Kidney epithelial cell (primary cell): Measurements from ENCODE around the gene TSPAN11. TPM values are rescaled to one million over a fixed set of nuclear protein-coding genes. Genes with fewer than 3 reads are reported as not detected.

Experiments used
- DNase-seq: peaks from one replicate; pipeline ENCODE4 v3.0.0-alpha.2; 2010; ENCODE audit warnings: low read depth
- H3K27me3 ChIP-seq: 2 replicates; pipeline ENCODE4 v1.6.0; 2011; ENCODE audit warnings: low read length; ENCODE audit not compliant: control insufficient read depth, insufficient read depth
- H3K36me3 ChIP-seq: 2 replicates; pipeline ENCODE4 v1.5.1; 2011; ENCODE audit warnings: low read length; ENCODE audit not compliant: control insufficient read depth, insufficient read depth
- H3K4me3 ChIP-seq: 2 replicates; pipeline ENCODE4 v1.5.1; 2011; ENCODE audit warnings: low read depth, mild to moderate bottlenecking, control low read depth, low read length
- total RNA-seq: library from RNA; depleted of rRNA; stranded (reverse); fragments of >200 nt; gene quantifications from 2 replicates; pipeline ENCODE4 v1.2.3, GENCODE V29; 2015
- TF ChIP-seq, protein P1 (sequence below): IDR thresholded peaks from 2 replicates; pipeline ENCODE4 v1.5.1; 2011; ENCODE audit warnings: mild to moderate bottlenecking, moderate library complexity, low read length, control low read depth, inconsistent platforms; ENCODE audit not compliant: insufficient read depth, poor library complexity, severe bottlenecking

Gene TSPAN11
- total RNA-seq, 1 donor from 2014 or later, result 5.2 TPM

DNA sequence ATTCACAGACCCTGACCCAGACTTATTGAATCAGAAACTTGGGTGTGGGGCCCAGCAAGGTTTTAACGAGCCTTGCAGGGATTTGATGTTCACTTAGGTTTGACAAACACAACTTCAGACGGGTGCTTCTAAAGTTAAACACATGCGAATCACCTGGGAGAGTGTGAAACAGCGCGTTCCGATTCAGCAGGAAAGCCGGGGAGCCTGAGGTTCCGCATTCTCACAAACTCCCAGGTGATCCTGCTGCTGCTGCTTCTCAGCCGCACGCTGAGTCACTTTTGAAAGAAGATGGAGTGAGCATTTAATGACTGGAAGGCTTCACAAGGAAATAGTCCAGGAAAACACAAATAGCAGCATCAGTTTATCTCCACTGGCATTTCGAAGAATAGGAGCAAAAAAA is 102.9 kb downstream of the TSPAN11 start:
- no peaks in the 10 kb centered on the region for H3K36me3 ChIP-seq
- no peak for DNase-seq
- H3K4me3 ChIP-seq, result no peak overlapping the region
- TF ChIP-seq, protein P1, sequence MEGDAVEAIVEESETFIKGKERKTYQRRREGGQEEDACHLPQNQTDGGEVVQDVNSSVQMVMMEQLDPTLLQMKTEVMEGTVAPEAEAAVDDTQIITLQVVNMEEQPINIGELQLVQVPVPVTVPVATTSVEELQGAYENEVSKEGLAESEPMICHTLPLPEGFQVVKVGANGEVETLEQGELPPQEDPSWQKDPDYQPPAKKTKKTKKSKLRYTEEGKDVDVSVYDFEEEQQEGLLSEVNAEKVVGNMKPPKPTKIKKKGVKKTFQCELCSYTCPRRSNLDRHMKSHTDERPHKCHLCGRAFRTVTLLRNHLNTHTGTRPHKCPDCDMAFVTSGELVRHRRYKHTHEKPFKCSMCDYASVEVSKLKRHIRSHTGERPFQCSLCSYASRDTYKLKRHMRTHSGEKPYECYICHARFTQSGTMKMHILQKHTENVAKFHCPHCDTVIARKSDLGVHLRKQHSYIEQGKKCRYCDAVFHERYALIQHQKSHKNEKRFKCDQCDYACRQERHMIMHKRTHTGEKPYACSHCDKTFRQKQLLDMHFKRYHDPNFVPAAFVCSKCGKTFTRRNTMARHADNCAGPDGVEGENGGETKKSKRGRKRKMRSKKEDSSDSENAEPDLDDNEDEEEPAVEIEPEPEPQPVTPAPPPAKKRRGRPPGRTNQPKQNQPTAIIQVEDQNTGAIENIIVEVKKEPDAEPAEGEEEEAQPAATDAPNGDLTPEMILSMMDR, result no peak
- no peaks in the 10 kb centered on the region for H3K27me3 ChIP-seq

DNA sequence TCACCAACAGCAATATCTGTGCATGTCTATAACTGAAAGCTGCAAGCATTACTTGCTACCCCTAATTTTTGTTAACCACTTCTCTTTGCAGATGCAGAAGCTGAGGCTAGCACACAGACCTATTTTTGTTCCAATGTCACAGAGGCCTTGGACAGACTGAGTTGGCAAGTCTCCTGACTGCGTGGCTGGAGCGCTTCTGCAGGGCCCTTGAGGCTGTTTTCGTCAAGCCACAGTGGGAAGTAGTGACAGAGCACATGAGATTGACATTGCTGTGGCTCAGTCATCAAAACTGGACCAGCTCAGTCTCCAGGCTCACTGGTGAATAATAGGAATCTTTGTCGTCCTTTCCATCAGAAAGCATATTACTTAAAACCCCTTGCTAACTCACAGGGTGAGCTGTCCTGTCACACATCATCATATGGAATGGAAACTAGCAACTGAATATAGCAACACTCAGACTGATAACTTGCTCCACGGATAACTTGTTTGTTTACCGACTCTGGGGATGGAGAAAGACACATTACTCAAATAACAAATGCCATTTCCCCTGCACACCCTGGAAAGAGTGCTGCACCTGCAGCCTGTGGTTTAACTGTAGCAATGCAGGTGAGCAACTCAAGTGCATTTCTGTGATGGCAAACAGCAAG is 103.5 kb downstream of the TSPAN11 start:
- no peak for DNase-seq
- TF ChIP-seq, protein P1, result no peak
- Histone ChIP-seq H3K27me3 (no peaks in the 10 kb centered on the region), H3K36me3 (no peaks in the 10 kb centered on the region), H3K4me3 (no peak overlapping the region)

DNA sequence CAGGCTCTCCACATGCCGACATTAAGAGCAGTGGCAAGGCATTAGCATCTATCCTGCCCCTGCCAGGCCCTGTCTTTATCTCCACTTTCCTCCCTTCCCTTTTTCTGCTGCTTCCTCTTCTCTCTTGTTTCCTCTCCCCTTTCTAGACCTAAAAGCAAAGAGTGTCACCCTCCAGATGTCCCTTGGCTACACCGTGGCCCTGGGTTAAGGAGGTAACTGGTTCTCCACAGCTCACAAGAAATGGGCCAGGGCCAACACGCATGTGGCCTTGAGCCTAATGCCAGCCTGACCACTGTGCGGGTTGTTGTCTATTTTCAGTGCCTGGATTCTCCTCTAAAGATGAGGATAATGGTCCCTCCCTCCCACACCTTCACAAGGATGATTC is 105.4 kb downstream of the TSPAN11 start:
- DNase-seq, result no peak
- TF ChIP-seq, protein P1, result no peak
- Histone ChIP-seq H3K27me3 (no peaks in the 10 kb centered on the region), H3K36me3 (no peaks in the 10 kb centered on the region), H3K4me3 (no peak overlapping the region)

DNA sequence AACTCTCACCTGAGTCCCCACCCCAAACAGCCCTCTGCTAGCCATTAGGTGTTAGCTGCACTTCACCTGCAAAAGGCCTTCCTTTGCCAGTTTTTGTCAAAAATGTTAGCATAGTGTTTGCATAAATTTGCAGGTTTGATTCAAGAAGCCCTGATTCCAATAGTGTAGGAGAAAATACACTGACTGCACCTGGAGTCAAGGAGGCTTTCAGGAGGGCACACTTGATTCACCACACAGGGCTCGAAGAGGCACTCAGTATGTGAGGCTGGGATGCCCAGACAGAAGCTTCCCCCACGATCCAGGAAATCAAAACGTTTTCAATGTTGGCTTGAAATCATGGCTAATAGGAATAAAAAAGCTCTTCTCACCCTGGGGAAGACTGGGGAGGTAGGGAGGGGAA is 106.6 kb downstream of the TSPAN11 start:
- TF ChIP-seq, protein P1, result no peak
- Histone ChIP-seq H3K27me3 (no peaks in the 10 kb centered on the region), H3K36me3 (no peaks in the 10 kb centered on the region), H3K4me3 (no peak overlapping the region)
- no peak for DNase-seq

DNA sequence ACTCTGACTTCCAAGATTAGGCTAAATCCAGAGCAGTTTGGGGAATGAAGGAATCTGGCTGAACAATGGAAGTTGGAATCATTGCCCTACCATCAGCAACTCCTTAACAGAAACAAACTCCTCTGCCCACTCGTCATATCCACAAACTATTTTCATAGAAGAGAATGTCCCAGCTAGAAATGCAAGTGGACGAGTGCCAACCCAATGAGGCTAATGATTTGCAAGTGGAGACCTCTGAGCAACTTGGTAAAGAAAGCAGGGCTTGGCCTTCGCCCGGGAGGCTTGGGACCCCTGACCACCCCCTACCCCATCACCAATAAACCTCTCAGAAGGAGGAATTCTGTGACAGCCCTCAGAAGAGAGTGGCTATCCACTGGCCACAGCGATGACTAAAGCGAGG is 107.1 kb downstream of the TSPAN11 start:
- H3K4me3 ChIP-seq, result no peak overlapping the region
- no peaks in the 10 kb centered on the region for H3K36me3 ChIP-seq
- TF ChIP-seq, protein P1, result no peak
- H3K27me3 ChIP-seq, result no peaks in the 10 kb centered on the region
- DNase-seq, result no peak

DNA sequence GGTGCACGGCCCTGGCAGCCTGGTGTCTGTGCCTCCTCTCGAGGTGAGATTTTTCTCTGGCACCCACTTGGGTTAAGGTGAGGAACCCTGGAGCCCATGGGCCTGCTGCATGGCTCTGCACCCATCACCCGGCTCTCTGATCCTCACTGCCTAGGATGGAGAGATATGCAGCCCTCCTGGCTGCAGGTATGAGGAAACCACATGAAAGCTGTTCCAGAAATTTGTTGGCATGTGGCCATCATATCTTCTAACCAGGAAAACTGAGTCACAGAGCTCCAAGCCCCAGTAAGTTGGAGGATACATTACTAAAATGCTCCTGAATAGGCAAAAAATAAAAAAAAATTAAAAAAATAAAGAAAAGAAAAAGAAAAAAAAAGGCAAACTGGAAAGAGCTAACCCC is 107.8 kb downstream of the TSPAN11 start:
- TF ChIP-seq, protein P1, result no peak
- H3K27me3 ChIP-seq, result no peaks in the 10 kb centered on the region
- no peaks in the 10 kb centered on the region for H3K36me3 ChIP-seq
- DNase-seq, result no peak
- H3K4me3 ChIP-seq, result no peak overlapping the region
